ENCODE results near the gene CARS2. TPM values are rescaled to one million over a fixed set of nuclear protein-coding genes. Genes with fewer than 3 reads are reported as not detected.

CARS2 gene
- total RNA-seq, 1 experiment from 2014 or later = 52.9 TPM

DNA sequence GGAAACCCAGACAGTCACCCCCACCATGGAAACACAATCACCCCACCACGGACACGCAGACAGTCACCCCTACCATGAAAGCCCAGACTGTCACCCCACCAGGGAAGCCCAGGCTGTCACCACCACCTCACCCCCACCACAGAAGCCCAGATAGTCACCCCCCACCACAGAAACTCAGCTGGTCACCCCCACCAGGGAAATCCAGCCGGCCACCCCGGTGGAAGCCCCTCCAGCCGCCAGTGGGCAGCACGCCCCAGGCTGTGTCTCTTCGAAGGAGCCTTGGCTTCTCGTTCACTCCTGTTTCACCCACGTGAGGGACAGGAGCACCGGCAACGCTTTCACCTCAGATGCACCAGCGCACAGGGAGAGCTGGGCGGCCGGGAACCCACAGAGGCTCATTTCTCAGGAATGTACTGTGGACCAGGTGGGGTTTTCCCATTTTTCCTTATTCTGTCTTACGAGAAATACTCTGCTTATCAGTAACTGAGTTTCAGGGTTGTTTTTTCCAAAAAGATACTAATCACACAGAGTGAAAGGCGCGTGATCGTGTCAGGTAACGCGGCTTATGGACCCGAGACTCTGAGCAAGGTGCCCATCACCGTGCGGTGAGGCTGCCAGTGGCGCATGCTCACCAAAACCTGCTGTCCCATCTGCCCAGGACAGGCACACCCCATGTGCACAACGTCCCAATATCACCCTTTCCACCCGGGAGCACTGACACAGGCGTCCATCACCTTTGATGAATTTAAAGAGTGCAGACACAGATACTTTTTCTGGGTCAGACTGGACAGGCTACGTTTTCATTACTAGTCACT, 28.0 kb downstream of the CARS2 start (continued):
- no peak for TF ChIP-seq POLR2AphosphoS5 (IDR thresholded peaks at IDR 0.05; ENCODE audit: low read depth, low read length)
- no peak for TF ChIP-seq SRF (IDR thresholded peaks at IDR 0.05; ENCODE audit: low read depth)
- TF ChIP-seq JUND (IDR thresholded peaks at IDR 0.05) = no peak
- TF ChIP-seq ELF1 (IDR thresholded peaks at IDR 0.05; ENCODE audit: borderline replicate concordance, low read depth) = no peak

DNA sequence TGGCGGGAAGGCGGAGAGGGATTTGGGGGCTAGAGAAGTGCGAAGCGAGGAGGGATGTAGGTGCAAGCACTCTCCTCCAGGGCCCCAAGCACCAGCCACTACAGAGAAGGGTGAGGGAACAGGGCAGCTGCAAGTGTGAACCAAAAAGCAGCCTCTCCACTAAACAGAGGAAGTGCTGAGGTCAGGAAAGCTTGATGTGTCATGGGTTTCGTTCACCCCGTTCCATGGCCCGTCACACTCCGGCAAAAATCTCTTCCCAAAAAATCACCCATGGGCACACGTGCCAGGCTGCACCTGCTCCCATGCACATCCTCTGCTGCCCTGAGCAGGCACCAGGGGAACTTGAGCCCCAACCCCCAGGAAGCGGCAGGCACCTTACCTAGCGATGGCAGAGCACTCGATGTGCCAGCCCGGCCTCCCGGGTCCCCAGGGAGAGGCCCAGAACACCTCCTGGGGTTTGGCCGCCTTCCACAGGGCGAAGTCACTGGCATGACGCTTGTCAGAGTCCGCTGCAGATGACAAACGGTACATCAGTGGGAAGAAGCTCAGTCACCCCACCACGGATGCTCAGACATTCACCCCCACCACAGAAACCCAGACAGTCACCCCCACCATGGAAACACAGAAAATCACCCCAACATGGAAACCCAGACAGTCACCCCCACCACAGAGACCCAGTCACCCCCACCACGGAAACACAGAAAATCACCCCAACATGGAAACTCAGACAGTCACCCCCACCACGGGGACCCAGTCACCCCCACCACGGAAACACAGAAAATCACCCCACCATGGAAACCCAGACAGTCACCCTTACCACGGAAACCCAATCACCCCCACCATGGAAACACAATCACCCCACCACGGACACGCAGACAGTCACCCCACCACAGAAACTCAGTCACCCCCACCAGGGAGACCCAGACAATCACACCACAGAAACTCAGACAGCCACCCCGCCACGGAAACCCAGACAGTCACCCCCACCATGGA, 29.0 kb downstream of the CARS2 start:
- TF ChIP-seq, protein P1, sequence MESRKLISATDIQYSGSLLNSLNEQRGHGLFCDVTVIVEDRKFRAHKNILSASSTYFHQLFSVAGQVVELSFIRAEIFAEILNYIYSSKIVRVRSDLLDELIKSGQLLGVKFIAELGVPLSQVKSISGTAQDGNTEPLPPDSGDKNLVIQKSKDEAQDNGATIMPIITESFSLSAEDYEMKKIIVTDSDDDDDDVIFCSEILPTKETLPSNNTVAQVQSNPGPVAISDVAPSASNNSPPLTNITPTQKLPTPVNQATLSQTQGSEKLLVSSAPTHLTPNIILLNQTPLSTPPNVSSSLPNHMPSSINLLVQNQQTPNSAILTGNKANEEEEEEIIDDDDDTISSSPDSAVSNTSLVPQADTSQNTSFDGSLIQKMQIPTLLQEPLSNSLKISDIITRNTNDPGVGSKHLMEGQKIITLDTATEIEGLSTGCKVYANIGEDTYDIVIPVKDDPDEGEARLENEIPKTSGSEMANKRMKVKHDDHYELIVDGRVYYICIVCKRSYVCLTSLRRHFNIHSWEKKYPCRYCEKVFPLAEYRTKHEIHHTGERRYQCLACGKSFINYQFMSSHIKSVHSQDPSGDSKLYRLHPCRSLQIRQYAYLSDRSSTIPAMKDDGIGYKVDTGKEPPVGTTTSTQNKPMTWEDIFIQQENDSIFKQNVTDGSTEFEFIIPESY (IDR thresholded peaks at IDR 0.05; ENCODE audit: extremely low read depth, insufficient replicate concordance, low read length) = no peak
- TF ChIP-seq RAD21 (IDR thresholded peaks at IDR 0.05; ENCODE audit: low read depth) (no peak), ELF1 (IDR thresholded peaks at IDR 0.05; ENCODE audit: borderline replicate concordance, low read depth) (no peak), CBX3 (IDR thresholded peaks at IDR 0.05; ENCODE audit: low read depth) (no peak), SP1 (IDR thresholded peaks at IDR 0.05; ENCODE audit: low read depth) (no peak), SRF (IDR thresholded peaks at IDR 0.05; ENCODE audit: low read depth) (no peak), EGR1 (IDR thresholded peaks at IDR 0.05; ENCODE audit: low read depth) (no peak), EZH2 (IDR thresholded peaks at IDR 0.05) (no peak), ZFX (IDR thresholded peaks at IDR 0.05) (no peak), ZNF274 (IDR thresholded peaks at IDR 0.05; ENCODE audit: low read depth, low read length) (no peak), YY1 (IDR thresholded peaks at IDR 0.05; ENCODE audit: extremely low read depth, insufficient replicate concordance, low read depth, low read length) (no peak)
- TF ChIP-seq, protein P2, sequence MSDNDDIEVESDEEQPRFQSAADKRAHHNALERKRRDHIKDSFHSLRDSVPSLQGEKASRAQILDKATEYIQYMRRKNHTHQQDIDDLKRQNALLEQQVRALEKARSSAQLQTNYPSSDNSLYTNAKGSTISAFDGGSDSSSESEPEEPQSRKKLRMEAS (IDR thresholded peaks at IDR 0.05) = no peak
- TF ChIP-seq, protein P3, sequence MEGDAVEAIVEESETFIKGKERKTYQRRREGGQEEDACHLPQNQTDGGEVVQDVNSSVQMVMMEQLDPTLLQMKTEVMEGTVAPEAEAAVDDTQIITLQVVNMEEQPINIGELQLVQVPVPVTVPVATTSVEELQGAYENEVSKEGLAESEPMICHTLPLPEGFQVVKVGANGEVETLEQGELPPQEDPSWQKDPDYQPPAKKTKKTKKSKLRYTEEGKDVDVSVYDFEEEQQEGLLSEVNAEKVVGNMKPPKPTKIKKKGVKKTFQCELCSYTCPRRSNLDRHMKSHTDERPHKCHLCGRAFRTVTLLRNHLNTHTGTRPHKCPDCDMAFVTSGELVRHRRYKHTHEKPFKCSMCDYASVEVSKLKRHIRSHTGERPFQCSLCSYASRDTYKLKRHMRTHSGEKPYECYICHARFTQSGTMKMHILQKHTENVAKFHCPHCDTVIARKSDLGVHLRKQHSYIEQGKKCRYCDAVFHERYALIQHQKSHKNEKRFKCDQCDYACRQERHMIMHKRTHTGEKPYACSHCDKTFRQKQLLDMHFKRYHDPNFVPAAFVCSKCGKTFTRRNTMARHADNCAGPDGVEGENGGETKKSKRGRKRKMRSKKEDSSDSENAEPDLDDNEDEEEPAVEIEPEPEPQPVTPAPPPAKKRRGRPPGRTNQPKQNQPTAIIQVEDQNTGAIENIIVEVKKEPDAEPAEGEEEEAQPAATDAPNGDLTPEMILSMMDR (IDR thresholded peaks at IDR 0.05 in 2 of 3, conservative IDR thresholded peaks at IDR 0.05 in 1 of 3; ENCODE audit: borderline replicate concordance in 1 of 3, insufficient read depth in 1 of 3, low read depth in 2 of 3, low read length in 2 of 3) = no peak
- Histone ChIP-seq H2AFZ (ENCODE audit: low read depth, low read length, poor library complexity, severe bottlenecking) (no peak overlapping the region), H3K27ac (ENCODE audit: low read depth, low read length) (no peak overlapping the region), H3K4me3 (replicated peaks in 1 of 2; ENCODE audit: low read depth in 1 of 2, low read length in 2 of 2) (no peak overlapping the region), H4K20me1 (ENCODE audit: insufficient read depth) (no peaks in the 10 kb centered on the region), H3K9me2 (ENCODE audit: insufficient read depth) (no peaks in the 10 kb centered on the region), H3K9ac (ENCODE audit: low read length) (no peak overlapping the region), H3K36me3 (ENCODE audit: control insufficient read depth in 1 of 2, insufficient read depth in 2 of 2, low read length in 2 of 2) (peaks cover 4 to 27% of the 10 kb centered on the region in 2 experiments; a peak in 3 of 4 replicates), H3K4me2 (ENCODE audit: low read length) (no peak overlapping the region), H3K9me3 (ENCODE audit: control insufficient read depth in 1 of 2, insufficient read depth in 1 of 2, low read depth in 1 of 2, low read length in 2 of 2) (no peaks in the 10 kb centered on the region), H3K4me1 (ENCODE audit: control insufficient read depth in 1 of 2, insufficient read depth in 2 of 2, low read length in 2 of 2) (no peaks in the 10 kb centered on the region), H3K79me2 (ENCODE audit: insufficient read depth, low read length) (no peaks in the 10 kb centered on the region; the same call in 1 of the 2 replicates), H3K27me3 (ENCODE audit: insufficient read depth, low read length) (no peaks in the 10 kb centered on the region)
- BruUV-seq (replicated peaks) = no TSS peak
- CTCF ChIA-PET = no interaction called here
- intact Hi-C loops (cut with micrococcal nuclease) = no loop called here
- ATAC-seq (no peak), DNase-seq (ENCODE audit: low read depth, low spot score) (no peak)
- POLR2A ChIA-PET = no interaction called here
- RAD21 ChIA-PET (ENCODE audit: low non-redundant PET in 1 of 2, low total read pairs in 2 of 2, uncharacterized antibody in 2 of 2, unreplicated experiment in 2 of 2) = no interaction called here

All from HCT116 (cell line).